Prostate gland (tissue), 2 donors: ENCODE data around the gene STAG1.

Experiments used
- CTCF ChIP-seq, 4 experiments: fragments of 200-600 bp in 2 of 4; fragments of 450-650 bp in 2 of 4; sonication (generic) in 2 of 4; IDR thresholded peaks; 1 replicate in 3 of 4; 2 replicates in 1 of 4; pipeline ENCODE4 v1.5.1; 2016 to 2019; ENCODE audit warnings: antibody characterized with exemption in 4 of 4, mild to moderate bottlenecking in 2 of 4, moderate library complexity in 2 of 4
- POLR2A ChIP-seq: fragments of 450-650 bp; IDR thresholded peaks from one replicate; pipeline ENCODE4 v1.6.1; 2016; ENCODE audit warnings: antibody characterized with exemption, mild to moderate bottlenecking
- POLR2AphosphoS5 ChIP-seq: sonication (generic); formaldehyde crosslinking; IDR thresholded peaks from one replicate; pipeline ENCODE4 v1.6.1; 2017; ENCODE audit warnings: antibody characterized with exemption

GRCh38 chr3:136658946-136659682 is 93.1 kb downstream of the STAG1 start:
- TF ChIP-seq CTCF (IDR thresholded peaks at IDR 0.05) (no peak), POLR2A (no peak), POLR2AphosphoS5 (no peak)
